ENCODE results near the gene ZNF668. TPM values are rescaled to one million over a fixed set of nuclear protein-coding genes. Genes with fewer than 3 reads are reported as not detected.
"Not testable (repeated sequence)": the region's sequence is repeated elsewhere in the genome, so short reads cannot be mapped to it uniquely, and the experiment has no call there.

Gene ZNF668
- total RNA-seq, 1 donor, result 12.3 TPM

GRCh38 chr16:31108794-31109558 lies 34.9 kb upstream of the ZNF668 start:
- no peak for TF ChIP-seq CTCF (IDR thresholded peaks at IDR 0.05; ENCODE audit: insufficient read depth, low read length)
- DNase-seq (ENCODE audit: low read depth), result no peak
- H3K4me3 ChIP-seq (ENCODE audit: low read depth, low read length), result peak overlapping the region; percentile 90

GRCh38 chr16:31108035-31108793 lies 34.2 kb upstream of the ZNF668 start, which contains the start of gene BCKDK:
BCKDK (plus strand) TSS chr16:31108386; CDS start chr16:31109224, 838 bp downstream.
- peak within 1 kb of the TSS; percentile 90 for H3K4me3 ChIP-seq (ENCODE audit: low read depth, low read length)
- DNase-seq (ENCODE audit: low read depth), result peak; percentile 62
- TF ChIP-seq CTCF (IDR thresholded peaks at IDR 0.05; ENCODE audit: insufficient read depth, low read length), result no peak

- no peak for TF ChIP-seq CTCF (IDR thresholded peaks at IDR 0.05; ENCODE audit: insufficient read depth, low read length)
- DNase-seq (ENCODE audit: low read depth), result no peak
- H3K4me3 ChIP-seq (ENCODE audit: low read depth, low read length), result no peak overlapping the region
Observed at GRCh38 chr16:31107465-31107867, 33.4 kb upstream of the ZNF668 start.

GRCh38 chr16:31106509-31107464 lies 32.7 kb upstream of the ZNF668 start:
- no peak overlapping the region for H3K4me3 ChIP-seq (ENCODE audit: low read depth, low read length)
- no peak for DNase-seq (ENCODE audit: low read depth)
- TF ChIP-seq CTCF (IDR thresholded peaks at IDR 0.05; ENCODE audit: insufficient read depth, low read length), result no peak

GRCh38 chr16:31105677-31106213 lies 31.7 kb upstream of the ZNF668 start:
- no peak overlapping the region for H3K4me3 ChIP-seq (ENCODE audit: low read depth, low read length)
- DNase-seq (ENCODE audit: low read depth), result peak; percentile 59
- peak; percentile 89 for TF ChIP-seq CTCF (IDR thresholded peaks at IDR 0.05; ENCODE audit: insufficient read depth, low read length)

GRCh38 chr16:31100876-31101641 lies 27.0 kb upstream of the ZNF668 start:
- H3K4me3 ChIP-seq (ENCODE audit: low read depth, low read length); DNase-seq (ENCODE audit: low read depth): not testable (repeated sequence)

Measured in fibroblast of the aortic adventitia (primary cell).